NCI-H226 (cell line): ENCODE results near the gene CAPRIN1.
A peak's percentile ranks its signal among the peaks of the same experiment; 100 is the strongest.
"Not testable (repeated sequence)": the region's sequence is repeated elsewhere in the genome, so short reads cannot be mapped to it uniquely, and the experiment has no call there.

ENCODE experiments used
- DNase-seq: peaks from one replicate; pipeline ENCODE4 v3.0.0-alpha.2; 2015

Gene CAPRIN1

GRCh38 chr11:34094900-34095299 is 43.4 kb downstream of the CAPRIN1 start:
- DNase-seq: not testable (repeated sequence)

DNA sequence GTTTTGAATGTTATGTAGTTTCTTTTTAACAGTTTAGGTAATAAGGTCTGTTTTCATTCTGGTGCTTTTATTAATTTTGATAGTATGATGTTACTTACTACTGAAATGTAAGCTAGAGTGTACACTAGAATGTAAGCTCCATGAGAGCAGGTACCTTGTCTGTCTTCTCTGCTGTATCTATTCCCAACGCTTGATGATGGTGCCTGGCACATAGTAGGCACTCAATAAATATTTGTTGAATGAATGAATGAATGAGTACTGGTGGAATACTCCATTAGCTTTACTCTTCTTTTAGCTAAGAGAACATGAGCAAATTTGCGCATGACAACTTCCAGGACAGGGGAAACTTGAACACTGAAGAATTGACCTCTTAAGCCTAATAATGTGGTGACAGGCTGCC is 47.3 kb downstream of the CAPRIN1 start:
- DNase-seq: no peak

- DNase-seq: no peak
Measured at GRCh38 chr11:34104680-34105078, 53.1 kb downstream of the CAPRIN1 start.

DNA sequence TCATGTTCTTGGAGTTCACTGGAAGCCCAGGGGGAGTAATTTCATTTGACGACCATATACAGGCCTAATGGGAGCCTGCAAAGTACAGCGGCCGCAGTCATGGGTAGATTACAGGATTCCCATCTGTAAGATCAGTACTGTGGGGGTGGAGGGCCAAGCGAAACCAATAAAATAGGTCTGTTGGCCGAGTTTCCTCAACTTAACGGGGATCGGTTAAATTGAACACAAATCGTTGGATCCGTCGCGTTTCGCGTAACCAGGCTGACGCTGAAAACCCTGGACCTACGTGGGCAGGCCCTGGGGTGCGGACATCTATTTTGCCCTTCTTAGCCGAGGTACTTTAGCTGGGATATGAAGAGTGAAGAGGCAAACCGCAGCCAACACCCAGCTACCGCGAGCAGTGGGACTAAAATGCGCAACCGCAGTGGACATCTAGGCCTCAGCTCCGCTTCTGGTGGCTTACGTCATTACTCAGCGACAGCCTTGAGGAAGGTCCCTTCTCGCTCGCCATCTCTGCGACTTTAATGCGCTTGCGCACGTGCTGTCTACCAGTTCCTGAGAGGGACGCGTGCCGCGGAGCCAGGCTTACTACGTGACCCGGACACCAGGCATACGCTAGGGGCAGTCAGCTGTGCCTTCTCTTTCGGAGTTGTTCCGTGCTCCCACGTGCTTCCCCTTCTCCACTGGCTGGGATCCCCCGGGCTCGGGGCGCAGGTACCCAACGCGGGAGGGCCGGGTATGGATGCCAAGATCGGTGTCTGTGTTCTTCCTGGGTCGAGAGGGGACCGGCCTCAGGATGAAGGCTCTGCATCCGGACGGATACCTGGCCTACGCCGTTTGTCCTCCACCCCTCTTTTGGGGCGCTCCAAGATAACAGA is 53.8 kb downstream of the CAPRIN1 start, which contains the start of gene NAT10:
Gene NAT10 (plus strand): TSS at position 551 of the 878 bp plus-strand sequence. CDS start 2,597 bp downstream, outside the sequence.
- peak; percentile 96 for DNase-seq

DNA sequence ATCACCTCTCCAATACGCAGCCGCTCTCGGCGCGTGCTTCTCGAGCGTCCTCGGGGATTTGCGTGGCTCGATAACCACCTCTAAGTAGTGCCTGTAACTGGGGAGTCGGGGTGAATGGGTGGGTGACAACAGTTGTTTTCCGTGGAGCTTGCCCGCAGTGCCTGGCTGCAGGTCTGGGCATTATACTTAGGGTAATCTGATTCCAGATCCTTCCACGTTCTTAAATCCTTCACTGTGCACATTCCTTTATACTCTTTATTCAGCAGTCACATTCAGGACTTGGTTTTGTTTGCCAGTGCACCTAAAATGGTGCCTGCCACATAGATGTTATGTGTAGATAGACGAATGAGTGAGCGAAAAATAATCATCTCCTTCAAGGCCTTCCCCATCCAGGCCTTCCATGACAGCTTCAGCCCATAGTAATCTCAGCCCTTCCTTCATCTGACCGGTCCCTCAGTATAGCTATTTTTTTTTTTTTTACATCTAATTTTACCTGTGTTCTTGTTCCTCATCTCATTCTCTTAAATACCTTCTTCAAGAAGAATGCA is 54.5 kb downstream of the CAPRIN1 start:
- no peak for DNase-seq

DNA sequence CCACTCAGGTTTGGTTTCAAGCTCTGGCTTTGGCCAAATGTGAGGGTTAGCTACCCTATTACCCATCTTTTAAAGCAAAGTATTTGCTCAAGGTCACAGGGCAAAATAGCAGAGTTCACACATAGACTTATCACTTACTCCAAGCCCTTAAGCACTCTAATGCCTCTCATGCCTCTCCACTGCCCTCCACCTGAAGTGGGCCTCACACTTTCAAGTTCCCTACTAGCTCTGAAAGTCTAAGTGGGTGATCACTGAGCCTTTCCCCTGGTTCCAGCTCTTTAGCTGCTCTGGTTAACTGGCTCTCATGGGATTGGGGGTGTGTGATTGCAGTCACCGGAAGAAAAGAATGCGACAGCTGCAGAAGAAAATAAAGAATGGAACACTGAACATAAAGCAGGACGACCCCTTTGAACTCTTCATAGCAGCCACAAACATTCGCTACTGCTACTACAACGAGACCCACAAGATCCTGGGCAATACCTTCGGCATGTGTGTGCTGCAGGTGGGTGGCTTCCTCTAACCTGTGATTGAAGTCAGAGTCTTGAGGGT is 60.3 kb downstream of the CAPRIN1 start:
- DNase-seq: no peak

GRCh38 chr11:34114014-34114413 is 62.5 kb downstream of the CAPRIN1 start:
- DNase-seq: no peak

- no peak for DNase-seq
Measured at GRCh38 chr11:34114471-34114870, 62.9 kb downstream of the CAPRIN1 start.

DNA sequence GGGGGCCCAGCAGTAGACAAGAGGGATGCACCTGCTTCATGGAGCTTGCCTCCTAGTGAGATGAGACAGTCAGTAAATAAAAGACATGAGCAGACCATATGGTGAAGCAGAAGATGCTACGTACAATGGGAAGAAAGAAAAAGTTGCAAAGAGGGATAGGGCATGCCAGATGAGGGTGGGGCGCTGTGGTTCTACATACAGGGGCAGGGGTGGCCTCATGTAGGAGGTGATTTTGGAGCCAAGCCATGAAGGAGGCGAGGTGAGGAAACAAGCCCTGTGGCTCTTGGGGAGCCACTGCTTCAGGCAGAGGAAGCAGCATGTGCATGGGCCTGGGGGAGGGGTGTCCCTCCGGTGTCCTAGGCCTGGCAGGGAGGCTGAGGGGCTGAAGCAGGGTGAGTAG is 69.1 kb downstream of the CAPRIN1 start:
- no peak for DNase-seq

DNA sequence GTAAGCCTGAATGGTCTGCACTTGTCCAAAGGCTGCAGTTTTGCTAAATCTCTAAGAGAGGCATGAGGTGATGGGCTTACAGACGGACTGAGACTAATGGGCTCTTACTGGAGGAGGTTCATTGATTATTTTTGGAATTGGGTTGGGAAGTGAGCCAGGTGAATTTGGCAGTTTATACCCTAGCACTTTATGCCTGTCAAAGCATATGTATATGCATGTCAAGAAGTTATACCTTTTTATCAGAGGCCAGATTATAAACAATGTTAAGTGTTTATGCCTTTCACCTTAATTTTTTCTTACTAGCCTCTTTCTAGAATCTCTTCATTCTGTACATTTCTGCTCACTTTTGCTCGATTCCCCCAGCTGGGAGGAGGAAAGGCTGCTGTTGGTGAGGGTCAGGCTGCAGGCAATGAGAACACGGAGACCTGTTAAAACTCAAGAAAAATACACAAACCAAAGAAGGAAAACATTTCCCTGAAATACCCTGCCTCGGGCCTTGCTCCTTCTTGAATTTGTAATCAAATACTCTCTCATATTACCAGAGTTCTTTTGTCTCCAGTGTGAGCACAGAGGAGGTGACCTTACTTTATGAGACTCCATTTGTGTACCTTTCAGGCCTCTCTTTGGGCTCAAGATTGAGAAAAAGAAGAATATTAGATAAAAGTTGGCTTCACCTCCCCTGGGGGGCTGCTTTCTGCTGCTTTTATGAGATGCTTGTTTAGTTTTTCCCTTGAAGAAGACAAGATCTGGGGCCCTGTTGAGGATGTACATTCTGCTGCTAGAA is 73.5 kb downstream of the CAPRIN1 start:
- DNase-seq: no peak

DNA sequence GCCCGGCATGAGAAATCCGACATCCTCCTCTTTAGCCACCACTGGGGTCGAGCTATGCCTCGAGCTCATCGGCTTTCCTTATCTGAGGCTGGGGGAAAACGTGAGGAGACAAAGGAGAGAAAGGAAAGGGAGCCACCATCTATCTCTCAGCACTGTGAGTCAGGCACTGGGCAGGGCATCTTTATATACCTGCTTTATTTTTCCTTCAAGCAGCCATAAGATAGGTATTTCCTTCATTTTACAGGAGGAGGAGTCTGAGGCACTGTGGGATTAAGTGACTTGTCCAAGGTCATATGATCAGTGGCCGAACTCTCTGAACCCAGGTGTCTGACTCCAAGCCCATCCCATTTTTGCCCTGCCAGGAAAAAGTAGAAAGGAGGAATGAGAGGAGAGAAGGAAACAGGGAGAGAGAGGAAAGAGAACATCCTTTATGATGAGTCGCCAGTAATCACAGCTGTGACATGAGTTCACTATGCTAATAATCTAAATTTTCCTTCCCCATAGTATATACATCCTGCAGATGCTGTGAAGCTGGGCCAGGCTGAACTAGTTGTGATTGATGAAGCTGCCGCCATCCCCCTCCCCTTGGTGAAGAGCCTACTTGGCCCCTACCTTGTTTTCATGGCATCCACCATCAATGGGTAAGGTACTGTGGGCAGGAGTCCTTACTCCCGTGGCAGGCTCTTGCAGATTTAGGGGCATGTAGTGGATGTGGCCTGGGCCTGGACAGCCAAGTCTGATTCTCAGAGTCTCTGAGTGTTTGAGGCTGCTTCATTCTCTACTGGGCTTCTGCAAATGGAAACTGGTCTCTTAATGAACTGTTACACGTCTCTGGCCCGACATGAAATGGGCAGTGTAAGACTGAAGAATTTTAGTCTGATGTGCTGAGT is 75.7 kb downstream of the CAPRIN1 start:
- DNase-seq: peak; percentile 3

DNA sequence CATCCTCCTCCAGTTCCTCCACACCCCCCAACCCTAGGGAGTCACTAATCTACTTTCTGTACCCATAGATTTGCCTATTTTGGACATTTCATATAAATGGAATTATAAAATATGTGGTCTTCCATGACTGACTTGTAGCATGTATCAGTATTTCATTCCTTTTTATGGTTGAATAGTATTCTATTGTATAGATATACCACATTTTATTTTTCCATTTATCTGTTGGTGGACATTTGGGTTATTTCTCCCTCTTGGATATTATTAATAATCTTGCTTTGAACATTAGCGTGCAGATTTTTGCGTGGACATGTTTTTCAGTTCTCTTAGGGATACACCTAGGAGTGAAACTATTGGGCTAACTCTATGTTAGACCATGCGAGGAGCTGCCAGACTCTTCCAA is 77.3 kb downstream of the CAPRIN1 start:
- DNase-seq: no peak

DNA sequence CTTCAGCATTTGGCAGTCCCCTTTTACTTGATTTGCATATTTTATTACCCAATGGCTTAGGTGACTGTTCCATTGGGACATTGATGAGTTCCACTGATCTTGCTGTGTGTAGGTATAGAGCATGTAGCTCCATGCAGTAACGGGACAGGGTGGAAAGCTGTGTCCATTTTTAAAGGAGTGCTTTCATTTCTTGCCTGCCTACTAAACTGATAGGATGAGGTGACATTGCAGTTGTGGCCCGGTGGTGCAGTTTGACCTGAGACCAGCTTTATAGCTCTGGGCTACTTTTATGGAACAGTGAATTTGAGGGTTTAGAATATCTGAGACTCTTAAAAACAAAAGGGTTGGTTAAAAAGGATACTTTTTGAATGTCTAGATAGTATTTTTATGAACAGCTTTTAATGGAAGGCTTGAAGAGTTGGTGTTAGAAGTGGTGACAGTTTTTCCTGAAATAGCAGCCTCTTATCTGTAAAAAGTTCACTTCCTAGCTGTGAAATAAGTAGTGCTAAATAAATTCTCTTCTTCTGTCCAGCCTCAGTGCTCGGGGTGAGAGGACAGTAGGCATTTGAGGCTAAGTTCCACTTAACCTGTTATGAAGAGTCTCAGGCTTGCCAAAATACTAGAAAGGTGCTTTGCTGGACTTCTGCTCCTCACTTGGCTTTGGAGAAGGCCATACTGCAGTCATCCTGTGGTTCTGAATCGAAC is 80.9 kb downstream of the CAPRIN1 start:
- DNase-seq: no peak

DNA sequence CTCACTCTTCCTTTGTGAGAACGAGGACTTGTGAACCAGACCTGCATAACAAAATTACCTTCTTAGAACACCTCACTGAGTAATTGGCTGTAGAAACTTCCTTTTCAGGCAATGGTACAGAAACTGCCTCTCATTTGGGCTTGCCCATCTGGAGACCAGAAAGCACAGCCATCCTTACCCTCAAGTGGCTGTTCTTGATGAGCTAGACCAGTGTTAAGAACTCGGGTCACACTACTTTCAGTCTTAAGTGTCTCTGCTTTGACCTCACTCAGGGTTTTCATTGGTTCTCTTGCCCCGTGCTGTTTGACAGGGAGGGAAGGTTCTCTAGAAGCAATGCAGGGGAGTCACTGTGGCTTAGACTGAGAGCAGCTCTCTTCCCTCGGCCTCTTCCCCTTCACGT is 83.2 kb downstream of the CAPRIN1 start:
- DNase-seq: no peak

DNA sequence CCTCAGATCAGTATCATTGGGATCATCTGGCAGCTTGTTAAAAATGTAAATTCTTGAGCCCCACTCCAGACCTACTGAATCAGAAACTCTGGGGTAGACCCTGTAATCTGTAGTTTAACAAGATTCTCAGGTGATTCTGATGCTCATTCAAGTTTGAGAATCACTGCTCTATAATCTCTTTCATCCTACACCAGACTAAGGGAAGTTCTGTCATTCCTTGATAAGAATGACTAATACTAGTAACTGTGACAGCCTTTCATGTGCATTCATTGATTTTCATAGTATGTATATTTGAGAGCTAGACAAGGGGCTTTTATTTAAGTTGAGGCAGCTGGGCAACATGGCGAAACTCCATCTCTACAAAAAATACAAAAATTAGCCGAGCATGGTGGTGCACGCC is 83.9 kb downstream of the CAPRIN1 start:
- no peak for DNase-seq

DNA sequence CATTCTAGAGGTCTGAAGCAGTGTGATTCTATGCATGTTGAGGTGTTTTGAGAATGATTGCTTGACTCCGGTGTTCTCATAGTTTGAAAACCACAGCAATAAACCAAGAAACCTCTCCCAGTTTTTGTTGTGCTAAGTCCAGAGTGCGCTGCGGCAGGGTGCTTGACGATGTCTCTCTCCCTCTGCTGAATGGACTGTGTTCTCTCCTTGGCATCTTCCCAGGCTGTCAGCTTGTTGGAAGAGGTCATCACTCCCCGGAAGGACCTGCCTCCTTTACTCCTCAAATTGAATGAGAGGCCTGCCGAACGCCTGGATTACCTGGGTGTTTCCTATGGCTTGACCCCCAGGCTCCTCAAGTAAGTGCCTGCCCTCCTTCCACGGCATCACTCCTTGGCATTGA is 84.9 kb downstream of the CAPRIN1 start:
- DNase-seq: no peak

GRCh38 chr11:34139346-34139745 is 87.8 kb downstream of the CAPRIN1 start:
- no peak for DNase-seq

DNA sequence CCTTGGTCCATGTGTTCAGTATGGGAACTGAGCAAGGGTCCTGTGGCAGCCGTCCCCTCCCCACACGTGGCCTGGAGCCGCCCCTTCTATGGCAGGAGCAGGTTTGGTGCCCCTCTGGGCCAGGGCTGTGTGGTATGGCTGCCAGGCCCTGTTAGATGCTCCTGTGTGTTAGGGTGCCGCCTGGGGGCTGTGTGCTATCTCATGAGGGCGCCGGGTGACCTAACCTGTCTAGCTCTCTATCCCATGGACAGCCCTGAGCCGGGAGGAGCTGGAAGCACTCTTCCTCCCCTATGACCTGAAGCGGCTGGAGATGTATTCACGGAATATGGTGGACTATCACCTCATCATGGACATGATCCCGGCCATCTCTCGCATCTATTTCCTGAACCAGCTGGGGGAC is 88.6 kb downstream of the CAPRIN1 start:
- DNase-seq: no peak

GRCh38 chr11:34143048-34143447 is 91.5 kb downstream of the CAPRIN1 start:
- DNase-seq: no peak

GRCh38 chr11:34145073-34145472 is 93.5 kb downstream of the CAPRIN1 start:
- no peak for DNase-seq

- DNase-seq: no peak
Measured at GRCh38 chr11:34145847-34146381, 94.4 kb downstream of the CAPRIN1 start.
